ENCODE results near the gene SLC17A5. TPM values are rescaled to one million over a fixed set of nuclear protein-coding genes. Genes with fewer than 3 reads are reported as not detected.

SLC17A5 gene
- total RNA-seq, 1 donor from 2014 or later, result 7.5 TPM

DNA sequence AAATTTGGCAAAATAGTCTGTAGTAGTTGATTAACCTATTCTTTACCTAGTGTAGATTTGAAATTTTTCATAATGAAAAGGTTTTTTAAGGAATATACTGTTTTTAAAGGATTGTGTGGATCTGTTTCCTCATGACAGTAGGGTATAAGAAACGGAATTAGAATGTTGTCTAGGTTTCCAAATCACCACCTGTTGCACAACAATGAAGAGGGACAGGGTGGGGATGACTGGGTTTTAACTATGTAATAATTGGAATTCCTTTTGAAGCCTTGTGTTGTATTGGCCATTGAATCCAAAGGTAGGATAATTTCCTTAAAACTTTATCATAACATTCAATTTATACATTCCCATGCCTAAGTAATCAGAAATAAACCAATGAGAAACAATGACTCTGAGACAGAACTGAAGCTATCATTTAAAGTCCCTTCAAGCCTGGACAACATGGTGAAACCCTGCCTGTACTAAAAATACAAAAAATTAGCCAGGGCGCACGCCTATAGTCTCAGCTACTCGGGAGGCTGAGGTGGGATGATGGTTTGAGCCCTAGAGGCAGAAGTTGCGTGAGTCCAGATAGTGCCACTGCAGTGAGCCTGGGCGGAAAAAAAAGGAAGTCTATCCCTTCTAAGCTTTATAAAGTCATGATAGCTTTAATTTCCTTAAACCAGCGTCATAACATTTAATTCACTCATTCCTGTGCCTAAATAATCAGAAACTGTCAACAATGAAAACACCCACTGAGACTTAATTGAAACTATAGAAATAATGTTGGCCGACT lies 18.3 kb upstream of the SLC17A5 start:
- H3K36me3 Mint-ChIP-seq (ENCODE audit: low read depth), result no peaks in the 10 kb centered on the region
- no peak overlapping the region for H3K4me3 Mint-ChIP-seq
- intact Hi-C loops (cut with micrococcal nuclease), result loop anchor here (10.0 kb wide), 1 partner anchor 1853 kb away; no protein-coding TSS in a partner anchor
- no peak overlapping the region for H3K27ac Mint-ChIP-seq
- POLR2A ChIA-PET, result no interaction called here
- TF ChIP-seq, protein P1, sequence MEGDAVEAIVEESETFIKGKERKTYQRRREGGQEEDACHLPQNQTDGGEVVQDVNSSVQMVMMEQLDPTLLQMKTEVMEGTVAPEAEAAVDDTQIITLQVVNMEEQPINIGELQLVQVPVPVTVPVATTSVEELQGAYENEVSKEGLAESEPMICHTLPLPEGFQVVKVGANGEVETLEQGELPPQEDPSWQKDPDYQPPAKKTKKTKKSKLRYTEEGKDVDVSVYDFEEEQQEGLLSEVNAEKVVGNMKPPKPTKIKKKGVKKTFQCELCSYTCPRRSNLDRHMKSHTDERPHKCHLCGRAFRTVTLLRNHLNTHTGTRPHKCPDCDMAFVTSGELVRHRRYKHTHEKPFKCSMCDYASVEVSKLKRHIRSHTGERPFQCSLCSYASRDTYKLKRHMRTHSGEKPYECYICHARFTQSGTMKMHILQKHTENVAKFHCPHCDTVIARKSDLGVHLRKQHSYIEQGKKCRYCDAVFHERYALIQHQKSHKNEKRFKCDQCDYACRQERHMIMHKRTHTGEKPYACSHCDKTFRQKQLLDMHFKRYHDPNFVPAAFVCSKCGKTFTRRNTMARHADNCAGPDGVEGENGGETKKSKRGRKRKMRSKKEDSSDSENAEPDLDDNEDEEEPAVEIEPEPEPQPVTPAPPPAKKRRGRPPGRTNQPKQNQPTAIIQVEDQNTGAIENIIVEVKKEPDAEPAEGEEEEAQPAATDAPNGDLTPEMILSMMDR (IDR thresholded peaks at IDR 0.05), result no peak
- no peaks in the 10 kb centered on the region for H3K9me3 Mint-ChIP-seq
- CTCF ChIA-PET, result no interaction called here
- peaks cover 24% of the 10 kb centered on the region for H3K27me3 Mint-ChIP-seq
- DNase-seq (no peak), ATAC-seq (ENCODE audit: low read depth) (no peak)
- no peaks in the 10 kb centered on the region for H3K4me1 Mint-ChIP-seq

DNA sequence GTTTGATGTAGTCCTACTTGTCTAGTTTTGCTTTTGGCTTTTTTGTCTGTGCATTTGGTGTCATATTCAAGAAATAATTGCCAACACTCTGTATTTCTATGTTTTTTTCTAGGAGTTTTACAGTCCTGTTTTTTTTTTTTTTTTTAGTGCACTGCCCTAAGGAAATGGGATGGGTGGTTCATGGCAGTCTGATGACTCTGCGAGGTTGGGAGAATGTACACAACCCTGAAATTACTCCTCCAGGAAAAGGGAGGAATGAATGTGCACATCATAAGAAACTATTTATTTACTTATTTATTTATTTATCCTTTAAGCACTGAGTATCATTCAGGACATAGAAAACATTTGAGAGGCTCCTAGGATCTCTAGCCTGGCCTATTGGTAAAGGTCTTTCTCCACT lies 15.2 kb upstream of the SLC17A5 start:
- DNase-seq (no peak), ATAC-seq (ENCODE audit: low read depth) (no peak)
- Mint-ChIP-seq H3K9me3 (no peaks in the 10 kb centered on the region), H3K4me3 (no peak overlapping the region), H3K27me3 (peaks cover 37% of the 10 kb centered on the region), H3K27ac (no peak overlapping the region), H3K4me1 (no peaks in the 10 kb centered on the region), H3K36me3 (ENCODE audit: low read depth) (no peaks in the 10 kb centered on the region)
- TF ChIP-seq, protein P1 (IDR thresholded peaks at IDR 0.05), result no peak
- intact Hi-C loops (cut with micrococcal nuclease), result no loop called here
- CTCF ChIA-PET, result no interaction called here
- POLR2A ChIA-PET, result no interaction called here

DNA sequence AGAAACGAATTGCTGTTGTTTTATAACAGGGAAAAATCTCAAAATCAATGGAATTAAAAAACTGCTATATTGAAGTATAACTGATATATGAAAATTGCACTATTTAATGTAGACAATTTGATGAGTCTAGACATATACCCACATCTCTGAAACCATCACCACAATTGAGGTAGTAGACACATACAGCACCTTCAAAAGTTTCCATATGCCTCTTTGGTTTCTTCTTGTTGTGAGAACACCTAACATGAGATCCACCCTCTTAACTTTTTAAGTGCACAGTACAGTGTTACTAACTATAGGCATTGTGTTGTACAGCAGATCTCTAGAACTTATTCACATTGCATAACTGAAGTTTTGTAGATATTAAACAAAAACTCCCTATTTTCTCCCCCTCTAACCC lies 14.0 kb upstream of the SLC17A5 start:
- ChIA-PET POLR2A (no interaction called here), CTCF (interaction anchor here (3.3 kb wide), 1 partner anchor 7 kb away, joined by 14 read pairs; no protein-coding TSS in a partner anchor)
- ATAC-seq (ENCODE audit: low read depth) (no peak), DNase-seq (no peak)
- Mint-ChIP-seq H3K27me3 (peaks cover 39% of the 10 kb centered on the region), H3K27ac (no peak overlapping the region), H3K4me1 (no peaks in the 10 kb centered on the region), H3K36me3 (ENCODE audit: low read depth) (no peaks in the 10 kb centered on the region), H3K9me3 (no peaks in the 10 kb centered on the region), H3K4me3 (no peak overlapping the region)
- TF ChIP-seq, protein P1 (IDR thresholded peaks at IDR 0.05), result no peak
- intact Hi-C loops (cut with micrococcal nuclease), result no loop called here

DNA sequence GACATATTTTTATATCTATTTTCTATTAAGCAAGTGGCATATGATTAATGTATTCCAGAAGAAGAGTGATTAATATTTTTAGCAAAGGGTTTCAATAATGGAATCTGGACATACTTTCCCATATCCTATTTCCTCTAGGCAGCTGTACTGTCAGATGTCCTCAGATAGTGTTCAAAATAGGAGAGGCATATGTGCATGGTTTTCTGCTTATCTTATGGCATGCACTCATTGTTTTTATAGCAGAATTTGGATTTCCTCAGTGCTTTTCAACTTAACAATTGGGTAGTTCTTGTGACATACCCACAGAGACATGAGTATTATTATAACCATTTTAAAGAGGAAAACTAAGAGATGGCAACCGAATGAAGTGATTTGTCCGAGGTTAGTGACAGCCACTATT lies 12.6 kb upstream of the SLC17A5 start:
- ChIA-PET CTCF (interaction anchor here (0.8 to 3.3 kb wide), 2 partner anchors 9 to 151 kb away, joined by 3 to 14 read pairs; no protein-coding TSS in a partner anchor), POLR2A (no interaction called here)
- H3K27me3 Mint-ChIP-seq, result peaks cover 36% of the 10 kb centered on the region
- H3K36me3 Mint-ChIP-seq (ENCODE audit: low read depth), result no peaks in the 10 kb centered on the region
- H3K4me3 Mint-ChIP-seq, result no peak overlapping the region
- no peak for DNase-seq
- intact Hi-C loops (cut with micrococcal nuclease), result no loop called here
- H3K9me3 Mint-ChIP-seq, result no peaks in the 10 kb centered on the region
- no peaks in the 10 kb centered on the region for H3K4me1 Mint-ChIP-seq
- TF ChIP-seq, protein P1 (IDR thresholded peaks at IDR 0.05), result no peak
- no peak for ATAC-seq (ENCODE audit: low read depth)
- H3K27ac Mint-ChIP-seq, result no peak overlapping the region

DNA sequence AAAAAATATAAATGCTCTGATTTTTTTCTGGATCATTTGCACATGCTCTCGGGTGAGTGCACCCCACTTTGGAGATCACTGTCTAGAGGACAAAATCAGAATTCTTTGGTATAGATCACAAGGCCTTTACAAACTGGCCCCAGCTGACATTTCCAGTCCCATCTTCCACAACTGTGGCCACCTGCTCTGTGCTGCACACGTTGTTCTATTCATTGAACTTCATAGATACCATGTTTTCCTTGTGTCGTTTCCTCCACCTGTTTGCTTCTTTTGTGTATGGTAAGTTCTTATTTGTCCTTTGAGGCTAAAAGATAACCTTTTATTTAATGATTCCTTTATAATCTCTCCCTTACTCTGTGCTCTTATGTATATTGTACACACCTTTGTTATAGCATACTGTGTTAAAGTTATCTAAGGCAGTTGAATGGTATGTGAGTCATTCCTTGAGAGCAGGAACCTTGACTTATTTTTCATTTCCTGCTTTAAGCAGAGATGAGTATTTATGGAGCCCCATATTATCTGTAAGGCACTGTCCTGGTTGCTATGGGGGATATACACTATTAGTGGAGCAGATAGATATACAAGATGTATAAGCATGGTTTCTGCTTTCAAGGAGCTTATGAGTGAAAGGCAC lies 12.0 kb upstream of the SLC17A5 start:
- intact Hi-C loops (cut with micrococcal nuclease), result no loop called here
- Mint-ChIP-seq H3K27me3 (peaks cover 32% of the 10 kb centered on the region), H3K4me1 (no peaks in the 10 kb centered on the region), H3K9me3 (no peaks in the 10 kb centered on the region), H3K27ac (no peak overlapping the region), H3K36me3 (ENCODE audit: low read depth) (no peaks in the 10 kb centered on the region), H3K4me3 (no peak overlapping the region)
- ChIA-PET CTCF (interaction anchor here (0.8 to 3.3 kb wide), 2 partner anchors 9 to 151 kb away, joined by 3 to 14 read pairs; no protein-coding TSS in a partner anchor), POLR2A (interaction anchor here (0.7 kb wide), 1 partner anchor 11 kb away, joined by 9 read pairs; no protein-coding TSS in a partner anchor)
- DNase-seq, result no peak
- peak; percentile 31 for ATAC-seq (ENCODE audit: low read depth)
- TF ChIP-seq, protein P1 (IDR thresholded peaks at IDR 0.05), result no peak

Measured in activated B cell treated with CpG ODN at 0.5 μM for 24 hours (primary cell).